Ectodermal cell (in vitro differentiated cells): Measurements from ENCODE around the gene TMEM126B.
"Not testable (repeated sequence)": the region's sequence is repeated elsewhere in the genome, so short reads cannot be mapped to it uniquely, and the experiment has no call there.

Experiments
- H3K27ac ChIP-seq: 2 replicates; pipeline ENCODE4 v1.7.0; 2013; ENCODE audit warnings: mild to moderate bottlenecking, low read depth, low read length; ENCODE audit not compliant: insufficient read depth, poor library complexity, severe bottlenecking
- H3K27me3 ChIP-seq: 2 replicates; pipeline ENCODE4 v1.7.0; 2013; ENCODE audit warnings: mild to moderate bottlenecking, low read length; ENCODE audit not compliant: insufficient read depth, control insufficient read depth, poor library complexity, severe bottlenecking
- H3K36me3 ChIP-seq: one replicate; pipeline ENCODE4 v1.7.0; 2013; ENCODE audit warnings: low read length; ENCODE audit not compliant: control insufficient read depth, insufficient read depth
- H3K4me1 ChIP-seq: one replicate; pipeline ENCODE4 v1.7.0; 2013; ENCODE audit warnings: low read length; ENCODE audit not compliant: control insufficient read depth, insufficient read depth
- H3K4me3 ChIP-seq: 2 replicates; pipeline ENCODE4 v1.7.0; 2013; ENCODE audit warnings: low read depth, low read length, control low read depth; ENCODE audit not compliant: insufficient read depth
- H3K9me3 ChIP-seq: 2 replicates; pipeline ENCODE4 v1.7.0; 2013; ENCODE audit warnings: mild to moderate bottlenecking, low read length, moderate library complexity; ENCODE audit not compliant: control insufficient read depth
- WGBS, 2 experiments: methylation state at CpG; one replicate each; pipeline ENCODE4 v1.1.7; 2013; ENCODE audit warnings: missing lambda C conversion rate in 2 of 2; 5-methylcytosine and 5-hydroxymethylcytosine counted together

The TMEM126B gene

DNA sequence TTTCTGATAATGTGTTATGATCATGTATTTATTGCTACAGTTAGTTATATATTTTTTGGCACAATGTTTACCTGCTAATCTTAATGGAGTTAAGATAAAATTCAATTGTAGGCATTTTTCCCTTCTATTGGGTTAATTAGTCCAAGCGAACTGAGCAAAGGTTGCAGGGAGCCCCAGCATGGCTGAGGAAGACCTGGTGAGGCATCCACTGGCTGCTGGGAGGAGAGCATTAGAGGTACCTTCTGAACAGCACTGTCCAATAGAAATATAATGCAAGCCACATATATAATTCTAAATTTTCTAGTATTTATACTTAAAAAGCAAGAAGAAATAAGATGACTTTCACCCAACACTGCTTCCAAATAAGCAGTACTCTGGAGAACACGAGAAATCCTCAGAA lies 18.7 kb downstream of the TMEM126B start:
- Histone ChIP-seq H3K4me3 (peak overlapping the region; percentile 62), H3K4me1 (no peaks in the 10 kb centered on the region), H3K9me3 (no peaks in the 10 kb centered on the region), H3K36me3 (no peaks in the 10 kb centered on the region), H3K27ac (no peak overlapping the region), H3K27me3 (no peaks in the 10 kb centered on the region)
- WGBS, 2 experiments, result 82 to 84% methylated on average over 2 of the region's 2 CpGs

DNA sequence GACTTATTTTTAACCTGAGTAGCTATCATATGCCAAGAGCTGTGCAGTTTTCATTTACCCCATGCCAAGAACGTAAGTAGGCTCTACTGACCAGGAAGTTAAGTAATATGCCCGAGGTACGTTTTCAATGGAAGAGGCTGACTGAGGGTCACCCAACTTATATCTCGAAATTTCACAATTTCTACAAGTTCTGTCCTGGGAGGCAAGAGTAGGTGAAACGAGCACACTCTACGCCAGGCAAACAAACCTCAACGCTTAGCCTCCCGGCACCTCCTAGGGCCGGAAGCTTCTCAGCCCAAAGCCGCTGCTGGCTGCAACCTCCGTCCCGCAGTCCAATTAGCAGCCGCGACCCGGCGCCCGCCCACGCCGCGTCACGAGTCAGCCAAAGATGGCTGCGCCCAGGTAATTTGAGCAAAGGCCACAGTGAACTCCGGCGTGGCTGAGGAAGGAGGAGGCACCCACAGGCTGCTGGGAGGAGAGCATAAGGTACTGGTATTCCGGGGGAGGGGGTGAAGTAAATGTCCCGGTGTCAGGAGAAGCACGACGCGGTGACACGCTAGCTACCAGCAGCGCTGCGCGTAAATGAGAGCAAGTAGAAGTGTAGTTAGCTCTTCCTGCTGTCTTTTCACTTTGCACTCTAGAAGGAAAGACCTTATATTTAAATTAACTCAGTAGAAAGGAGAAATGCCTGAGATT lies 19.4 kb downstream of the TMEM126B start, which contains the start of gene TMEM126A:
Gene TMEM126A (plus strand): TSS at position 364 of the 696 bp plus-strand sequence. CDS start 2,289 bp downstream, outside the sequence.
- no peaks in the 10 kb centered on the region for H3K4me1 ChIP-seq
- no peaks in the 10 kb centered on the region for H3K9me3 ChIP-seq
- H3K27me3 ChIP-seq, result no peaks in the 10 kb centered on the region
- WGBS, 2 experiments, result 1% methylated on average over 33 of the region's 33 CpGs
- H3K4me3 ChIP-seq, result peak within 1 kb of the TSS; percentile 62
- H3K27ac ChIP-seq, result no peak within 1 kb of the TSS
- no peaks in the 10 kb centered on the region for H3K36me3 ChIP-seq

- Histone ChIP-seq H3K36me3 (no peaks in the 10 kb centered on the region), H3K27ac (no peak overlapping the region), H3K9me3 (no peaks in the 10 kb centered on the region), H3K27me3 (no peaks in the 10 kb centered on the region), H3K4me1 (no peaks in the 10 kb centered on the region), H3K4me3 (no peak overlapping the region)
- WGBS, 2 experiments, result 82 to 95% methylated on average over 1 of the region's 1 CpG
Measured at GRCh38 chr11:85651118-85651517, 22.7 kb downstream of the TMEM126B start.

DNA sequence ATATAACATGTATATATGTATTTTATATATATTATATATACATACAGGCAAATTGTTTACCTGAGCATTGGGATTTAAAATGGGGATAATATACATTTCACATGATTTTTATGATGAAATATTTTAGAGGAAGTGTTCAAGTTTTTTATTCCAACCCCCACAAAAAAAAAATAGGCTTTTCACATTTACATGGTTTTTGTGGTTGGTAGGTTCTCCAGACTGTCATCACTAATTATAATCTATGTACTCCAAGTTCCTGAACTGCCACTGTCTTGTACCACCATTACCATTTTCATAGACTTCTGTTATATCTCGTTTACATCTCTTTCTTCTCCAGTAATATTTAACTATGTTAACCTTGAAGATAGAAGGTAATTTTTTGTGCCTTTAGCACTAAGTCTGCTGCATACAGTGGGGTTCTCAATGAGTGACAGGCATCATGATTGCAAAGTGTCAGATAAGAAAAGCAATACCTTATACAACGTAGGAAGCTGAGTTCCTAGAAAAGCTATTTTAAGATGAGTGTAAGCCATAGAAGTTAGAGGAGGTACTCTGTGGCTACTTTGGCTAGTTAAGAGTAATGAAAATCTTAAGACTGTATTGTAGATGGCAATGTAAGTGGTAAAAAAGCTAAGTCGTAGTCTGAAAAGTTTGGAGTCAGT lies 24.5 kb downstream of the TMEM126B start:
- no peaks in the 10 kb centered on the region for H3K4me1 ChIP-seq
- no peaks in the 10 kb centered on the region for H3K27me3 ChIP-seq
- no peak overlapping the region for H3K4me3 ChIP-seq
- no peaks in the 10 kb centered on the region for H3K9me3 ChIP-seq
- no peaks in the 10 kb centered on the region for H3K36me3 ChIP-seq
- 96 to 98% methylated on average over 2 of the region's 3 CpGs for WGBS, 2 experiments
- no peak overlapping the region for H3K27ac ChIP-seq

GRCh38 chr11:85654343-85654742 lies 25.9 kb downstream of the TMEM126B start:
- 95 to 96% methylated on average over 4 of the region's 4 CpGs for WGBS, 2 experiments
- H3K4me1 ChIP-seq, H3K27ac ChIP-seq, H3K4me3 ChIP-seq, H3K27me3 ChIP-seq, H3K9me3 ChIP-seq, H3K36me3 ChIP-seq: not testable (repeated sequence)

- no peaks in the 10 kb centered on the region for H3K9me3 ChIP-seq
- 100% methylated on average over 1 of the region's 1 CpG for whole genome bisulfite sequencing, 2 experiments
- H3K27me3 ChIP-seq, result no peaks in the 10 kb centered on the region
- no peak overlapping the region for H3K4me3 ChIP-seq
- no peak overlapping the region for H3K27ac ChIP-seq
- no peaks in the 10 kb centered on the region for H3K36me3 ChIP-seq
- no peaks in the 10 kb centered on the region for H3K4me1 ChIP-seq
Measured at GRCh38 chr11:85656777-85657176, 28.4 kb downstream of the TMEM126B start.

DNA sequence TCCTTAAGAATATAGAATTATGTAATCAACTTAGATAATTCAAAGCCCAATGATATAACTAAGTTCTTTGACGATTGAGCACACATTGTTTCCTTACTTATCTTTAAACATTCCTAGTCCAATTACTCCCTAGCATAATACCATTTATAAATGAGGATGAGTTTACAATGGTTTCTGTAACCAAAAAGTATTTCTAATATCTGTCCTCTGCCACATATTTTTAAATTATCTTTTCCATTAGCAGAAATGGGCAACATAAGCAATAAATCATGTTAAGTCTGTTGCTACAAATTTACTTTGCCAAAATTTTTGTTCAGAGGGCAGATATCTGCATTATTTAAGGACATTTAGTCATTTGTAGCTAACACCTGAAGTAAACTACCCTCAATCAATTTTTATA lies 29.8 kb downstream of the TMEM126B start:
- no peak overlapping the region for H3K4me3 ChIP-seq
- no peaks in the 10 kb centered on the region for H3K9me3 ChIP-seq
- H3K27me3 ChIP-seq, result no peaks in the 10 kb centered on the region
- WGBS, 2 experiments, result 100% methylated on average over 1 of the region's 1 CpG; no CpG with 5 or more reads in 1 of the 2 experiments
- H3K4me1 ChIP-seq, result no peaks in the 10 kb centered on the region
- no peaks in the 10 kb centered on the region for H3K36me3 ChIP-seq
- no peak overlapping the region for H3K27ac ChIP-seq

DNA sequence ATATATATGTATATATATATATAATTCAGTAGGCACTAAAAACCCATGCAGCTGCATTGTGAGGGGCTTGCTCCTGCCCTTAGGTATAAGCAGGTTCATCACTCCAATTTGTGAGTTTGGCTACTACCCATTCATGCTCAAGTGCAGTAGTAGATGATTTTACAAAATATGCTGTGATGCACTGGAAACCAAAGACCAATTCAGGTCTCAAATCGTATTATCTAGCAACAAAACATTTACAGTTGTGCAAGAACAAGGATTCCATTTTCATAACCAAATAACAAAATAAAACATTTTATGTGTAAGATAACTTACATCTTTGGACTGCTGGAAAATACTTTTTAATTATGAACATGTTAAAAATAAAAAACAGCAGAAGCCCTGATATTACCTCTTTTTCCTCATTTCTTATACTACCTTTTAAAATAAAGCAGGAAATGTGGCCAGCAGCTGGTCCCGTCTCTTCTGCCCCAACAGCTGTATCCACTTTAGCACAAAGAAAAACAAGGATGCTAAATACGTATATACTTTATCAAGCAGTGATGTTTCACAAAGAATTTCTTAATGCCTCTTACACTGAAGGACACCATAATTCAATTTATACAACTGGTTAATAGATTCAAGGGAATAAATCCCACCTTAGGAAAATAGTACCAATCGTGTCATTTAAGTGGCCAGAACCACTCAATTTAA lies 33.7 kb downstream of the TMEM126B start:
- H3K4me1 ChIP-seq, result no peaks in the 10 kb centered on the region
- no peaks in the 10 kb centered on the region for H3K27me3 ChIP-seq
- no peak overlapping the region for H3K27ac ChIP-seq
- no peaks in the 10 kb centered on the region for H3K9me3 ChIP-seq
- WGBS, 2 experiments, result 26 to 31% methylated on average over 3 to 4 of the region's 4 CpGs
- H3K36me3 ChIP-seq, result no peaks in the 10 kb centered on the region
- peak overlapping the region; percentile 99 for H3K4me3 ChIP-seq

- H3K27ac ChIP-seq, result no peak overlapping the region
- H3K4me1 ChIP-seq, result no peaks in the 10 kb centered on the region
- no peaks in the 10 kb centered on the region for H3K9me3 ChIP-seq
- 5% methylated on average over 9 of the region's 10 CpGs for WGBS, 2 experiments
- H3K27me3 ChIP-seq, result no peaks in the 10 kb centered on the region
- H3K4me3 ChIP-seq, result peak overlapping the region; percentile 99
- H3K36me3 ChIP-seq, result no peaks in the 10 kb centered on the region
Measured at GRCh38 chr11:85663080-85663752, 34.8 kb downstream of the TMEM126B start.
